ENCODE results near the gene EFTUD2. TPM values are rescaled to one million over a fixed set of nuclear protein-coding genes. Genes with fewer than 3 reads are reported as not detected.
A peak's percentile ranks its signal among the peaks of the same experiment; 100 is the strongest.

EFTUD2 gene
- total and polyA plus RNA-seq, 2 of the 8 experiments (the other 6 are each of a cell fraction or from before 2014, with no cell fraction given), result 118 to 195 TPM

DNA sequence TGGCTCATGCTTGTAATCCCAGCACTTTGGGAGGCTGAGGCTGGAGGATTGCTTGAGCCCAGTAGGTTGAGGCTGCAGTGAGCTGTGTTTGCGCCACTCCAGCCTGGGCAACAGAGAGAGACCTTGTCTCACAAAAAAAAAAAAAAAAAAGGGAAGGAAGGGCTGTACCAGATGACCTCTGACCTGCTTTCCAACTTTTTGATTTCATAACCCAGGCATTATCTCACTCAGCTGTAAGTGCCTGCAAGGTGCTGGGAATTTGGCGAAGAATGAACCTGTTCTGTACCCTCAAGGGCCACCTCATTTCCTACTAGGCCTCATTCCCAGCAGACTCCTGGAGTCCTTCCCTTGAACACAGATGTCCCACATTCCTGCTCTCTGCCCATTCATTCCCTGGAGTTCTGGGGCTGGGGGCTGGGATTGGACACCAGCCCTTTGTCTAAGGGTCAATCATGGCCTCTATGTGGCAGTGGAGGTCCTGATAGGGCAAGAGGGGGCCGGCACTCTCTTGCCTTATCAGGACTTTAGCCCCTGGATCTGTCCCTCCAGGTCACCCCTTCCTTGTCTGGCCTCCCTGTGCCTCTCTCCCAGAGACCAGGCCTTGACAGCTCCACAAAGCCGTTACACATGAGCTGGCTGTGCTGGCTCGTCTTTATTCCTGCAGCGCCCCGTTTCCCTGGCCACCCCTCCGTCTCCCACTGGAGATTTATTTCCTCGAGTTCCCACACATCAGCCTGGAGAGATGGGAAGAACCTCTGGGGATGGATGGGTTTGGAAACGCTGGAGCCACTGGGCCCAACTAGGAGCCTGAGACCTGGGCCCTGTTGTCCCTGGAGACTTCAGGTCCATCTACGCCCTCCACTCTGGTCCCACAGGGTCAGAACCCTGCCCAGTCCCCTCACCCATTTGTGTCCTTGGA is 16.9 kb upstream of the EFTUD2 start:
- H4K8ac ChIP-seq (ENCODE audit: extremely low read depth, insufficient read depth, low read length), result 0 out of 2 replicates have a peak overlapping the region, but pooled peaks have one; percentile 6
- no peak overlapping the region for H3K4me3 ChIP-seq (ENCODE audit: extremely low read depth in 1 of 4, insufficient read depth in 2 of 4, low read depth in 3 of 4, low read length in 4 of 4)
- H4K91ac ChIP-seq (replicated peaks; ENCODE audit: insufficient read length, low read length), result no peak overlapping the region
- no peak for DNase-seq (ENCODE audit: low read depth in 1 of 2, low spot score in 2 of 2)
- H3K36me3 ChIP-seq (ENCODE audit: control insufficient read depth in 2 of 4, insufficient read depth in 4 of 4, low read length in 3 of 4), result no peaks in the 10 kb centered on the region
- no peak overlapping the region for H3K14ac ChIP-seq (ENCODE audit: insufficient read length)
- H3K9me3 ChIP-seq (ENCODE audit: insufficient read depth in 2 of 2, low read depth in 1 of 2, low read length in 1 of 2), result no peaks in the 10 kb centered on the region
- H3K79me2 ChIP-seq (ENCODE audit: control insufficient read depth in 1 of 2, insufficient read depth in 2 of 2, low read length in 2 of 2), result no peaks in the 10 kb centered on the region
- CTCF ChIA-PET (ENCODE audit: partially characterized antibody), result interaction anchor here (0.6 to 1.5 kb wide), 6 partner anchors 14 to 453 kb away, joined by 3 to 4 read pairs (median 3); no protein-coding TSS in a partner anchor
- H2BK12ac ChIP-seq (ENCODE audit: low read depth, low read length), result no peak overlapping the region
- H4K5ac ChIP-seq (ENCODE audit: insufficient read length, low read depth, low read length), result no peak overlapping the region
- no peak overlapping the region for H2BK120ac ChIP-seq (replicated peaks; ENCODE audit: low read depth, low read length)
- no peak overlapping the region for H3K18ac ChIP-seq (ENCODE audit: extremely low read depth, low read length)
- 86% methylated on average over 11 of the region's 11 CpGs; no CpG with 5 or more reads in 1 of the 2 experiments for WGBS, 2 experiments (ENCODE audit: extremely low coverage in 1 of 2, insufficient coverage in 1 of 2, insufficient read length in 1 of 2, insufficient replicate concordance in 2 of 2, low coverage in 1 of 2, low lambda C conversion rate in 2 of 2, missing lambda C conversion rate in 1 of 2)
- no peak overlapping the region for H3K23ac ChIP-seq (ENCODE audit: insufficient read length)
- H3K56ac ChIP-seq (replicated peaks; ENCODE audit: insufficient read length, low read depth, low read length), result no peak overlapping the region
- H2BK5ac ChIP-seq (ENCODE audit: low read depth, low read length), result no peak overlapping the region
- no peak overlapping the region for H2AK5ac ChIP-seq (ENCODE audit: low read depth, low read length)
- H3K23me2 ChIP-seq (ENCODE audit: low read depth, low read length), result peaks cover 6% of the 10 kb centered on the region
- peaks cover 0 to 21% (median 14%) of the 10 kb centered on the region in 4 experiments; a peak in 6 of 7 replicates for H3K27me3 ChIP-seq (replicated peaks in 1 of 4; ENCODE audit: control insufficient read depth in 3 of 4, extremely low read depth in 1 of 4, insufficient read depth in 3 of 4, low read length in 3 of 4)
- no peak overlapping the region for H2AFZ ChIP-seq (ENCODE audit: low read length)
- H3K27ac ChIP-seq (ENCODE audit: low read depth, low read length), result no peak overlapping the region
- H2BK15ac ChIP-seq (ENCODE audit: low read length), result no peak overlapping the region
- H3K79me1 ChIP-seq (ENCODE audit: low read depth, low read length), result no peaks in the 10 kb centered on the region
- H3K4me1 ChIP-seq (replicated peaks in 1 of 4; ENCODE audit: control insufficient read depth in 3 of 4, insufficient read depth in 4 of 4, low read length in 3 of 4), result peaks cover 6 to 15% (median 12%) of the 10 kb centered on the region in 4 experiments
- H4K20me1 ChIP-seq (replicated peaks in 1 of 2; ENCODE audit: control insufficient read depth in 1 of 2, insufficient read depth in 2 of 2, low read length in 2 of 2), result no peaks in the 10 kb centered on the region
- H2BK20ac ChIP-seq (ENCODE audit: low read length), result no peak overlapping the region
- POLR2A ChIA-PET (ENCODE audit: partially characterized antibody), result no interaction called here
- no peak overlapping the region for H3K4me2 ChIP-seq (ENCODE audit: insufficient read depth in 1 of 2, low read depth in 2 of 2, low read length in 2 of 2)
- no peak overlapping the region for H3K9ac ChIP-seq (replicated peaks in 1 of 4; ENCODE audit: extremely low read depth in 1 of 4, low read depth in 3 of 4, low read length in 3 of 4)
- no peak overlapping the region for H3K4ac ChIP-seq (replicated peaks; ENCODE audit: insufficient read length, low read depth, low read length)
- no peak for FAIRE-seq
- TF ChIP-seq CREB1 (IDR thresholded peaks at IDR 0.05) (no peak), JUN (IDR thresholded peaks at IDR 0.05; ENCODE audit: low read depth, low read length) (no peak), JUND (IDR thresholded peaks at IDR 0.05; ENCODE audit: low read length) (no peak), BCL11A (IDR thresholded peaks at IDR 0.05; ENCODE audit: low read depth in 2 of 2, low read length in 2 of 2) (no peak), MAFK (IDR thresholded peaks at IDR 0.05; ENCODE audit: low read depth, low read length) (no peak)
